GM12801 (cell line): Measurements from ENCODE around the gene TCFL5.

Experiments used
- TF ChIP-seq, protein P1 (sequence below): IDR thresholded peaks from one replicate; pipeline ENCODE4 v1.5.1; 2011; ENCODE audit warnings: control low read depth; ENCODE audit not compliant: insufficient read length; ENCODE audit errors: extremely low read depth

The TCFL5 gene

GRCh38 chr20:62802026-62802712 lies 59.5 kb downstream of the TCFL5 start:
- TF ChIP-seq, protein P1, sequence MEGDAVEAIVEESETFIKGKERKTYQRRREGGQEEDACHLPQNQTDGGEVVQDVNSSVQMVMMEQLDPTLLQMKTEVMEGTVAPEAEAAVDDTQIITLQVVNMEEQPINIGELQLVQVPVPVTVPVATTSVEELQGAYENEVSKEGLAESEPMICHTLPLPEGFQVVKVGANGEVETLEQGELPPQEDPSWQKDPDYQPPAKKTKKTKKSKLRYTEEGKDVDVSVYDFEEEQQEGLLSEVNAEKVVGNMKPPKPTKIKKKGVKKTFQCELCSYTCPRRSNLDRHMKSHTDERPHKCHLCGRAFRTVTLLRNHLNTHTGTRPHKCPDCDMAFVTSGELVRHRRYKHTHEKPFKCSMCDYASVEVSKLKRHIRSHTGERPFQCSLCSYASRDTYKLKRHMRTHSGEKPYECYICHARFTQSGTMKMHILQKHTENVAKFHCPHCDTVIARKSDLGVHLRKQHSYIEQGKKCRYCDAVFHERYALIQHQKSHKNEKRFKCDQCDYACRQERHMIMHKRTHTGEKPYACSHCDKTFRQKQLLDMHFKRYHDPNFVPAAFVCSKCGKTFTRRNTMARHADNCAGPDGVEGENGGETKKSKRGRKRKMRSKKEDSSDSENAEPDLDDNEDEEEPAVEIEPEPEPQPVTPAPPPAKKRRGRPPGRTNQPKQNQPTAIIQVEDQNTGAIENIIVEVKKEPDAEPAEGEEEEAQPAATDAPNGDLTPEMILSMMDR = no peak

DNA sequence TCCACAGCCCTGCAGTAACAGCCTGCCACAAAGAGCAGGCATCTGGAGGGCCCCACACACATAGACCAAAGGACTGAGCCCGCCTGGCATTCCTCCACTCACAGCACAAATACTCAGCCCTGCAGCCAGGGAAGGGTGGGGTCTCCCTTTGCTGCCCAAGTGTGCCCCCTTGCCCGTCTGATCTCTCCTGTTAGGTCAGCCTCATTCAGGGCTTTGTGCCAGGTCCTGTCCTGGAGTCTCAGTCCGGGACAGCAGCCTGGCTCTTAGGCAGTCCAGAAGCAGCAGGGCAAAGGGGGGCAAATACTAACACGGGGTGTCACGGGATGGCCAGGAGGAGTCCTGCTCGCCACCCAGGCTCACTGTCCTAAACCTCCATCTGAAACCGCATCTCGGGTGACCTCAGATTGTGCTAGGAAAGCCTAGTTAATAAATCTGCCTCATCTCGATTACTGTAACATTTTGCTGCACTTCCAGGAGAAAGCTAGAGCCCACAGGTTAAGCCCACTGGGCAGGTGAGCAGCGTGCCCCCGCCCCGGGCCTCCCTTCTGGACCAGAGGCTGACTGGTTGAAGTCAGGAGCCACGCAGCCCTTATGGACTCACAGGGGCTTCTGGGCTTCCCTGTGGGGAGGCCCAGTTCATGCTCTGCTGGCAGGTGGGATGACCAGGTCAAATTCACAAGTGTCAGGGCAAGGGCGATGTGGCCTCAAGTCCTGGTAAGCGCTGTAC lies 60.2 kb downstream of the TCFL5 start:
- TF ChIP-seq, protein P1 = no peak

GRCh38 chr20:62800314-62801259 lies 61.0 kb downstream of the TCFL5 start:
- TF ChIP-seq, protein P1 = no peak

GRCh38 chr20:62799873-62800272 lies 61.7 kb downstream of the TCFL5 start:
- TF ChIP-seq, protein P1 = no peak

DNA sequence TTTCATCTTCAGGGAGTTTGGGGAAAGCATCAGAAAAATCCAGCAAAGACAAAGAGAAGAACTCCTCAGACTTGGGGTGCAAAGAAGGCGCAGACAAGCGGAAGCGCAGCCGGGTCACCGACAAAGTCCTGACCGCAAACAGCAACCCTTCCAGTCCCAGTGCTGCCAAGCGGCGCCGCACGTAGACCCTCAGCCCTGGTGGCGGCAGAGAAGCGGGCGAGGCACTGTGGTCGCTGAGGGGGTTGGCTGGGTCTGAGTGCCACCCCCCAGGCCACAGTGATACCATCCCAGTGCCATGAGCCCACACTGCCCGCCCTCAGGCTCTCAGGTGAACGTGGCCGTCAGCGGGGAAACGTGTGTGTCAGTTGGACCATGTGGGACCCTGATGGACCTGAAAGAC lies 62.2 kb downstream of the TCFL5 start:
- TF ChIP-seq, protein P1 = no peak

DNA sequence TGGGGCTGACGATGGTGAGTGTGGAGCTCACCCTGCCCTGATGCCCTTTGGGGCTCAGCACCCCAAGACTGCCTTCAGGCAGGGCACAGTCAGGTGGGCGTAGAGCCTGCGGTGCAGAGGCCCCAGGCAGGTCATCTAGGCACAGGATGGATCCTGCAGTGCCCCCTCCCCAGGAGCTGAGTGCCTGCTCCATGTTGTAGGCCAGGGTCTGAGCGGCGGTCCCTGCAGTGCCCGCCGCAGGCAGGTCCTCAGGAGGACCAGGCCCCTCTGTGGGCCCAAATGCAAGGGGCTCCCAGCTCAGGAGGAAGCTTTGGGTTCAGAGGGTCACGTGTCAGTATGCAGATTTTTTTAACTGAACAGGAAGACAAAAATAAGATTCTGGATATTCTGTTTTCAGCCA lies 62.6 kb downstream of the TCFL5 start:
- TF ChIP-seq, protein P1 = no peak

GRCh38 chr20:62797671-62798532 lies 63.7 kb downstream of the TCFL5 start:
- TF ChIP-seq, protein P1 = no peak
